OCI-LY7 (cell line): ENCODE data around the gene SLBP.

Source experiments
- EZH2phosphoT487 ChIP-seq: fragments of 200-600 bp; sonication (generic); IDR thresholded peaks from 2 replicates; pipeline ENCODE4 v1.6.1; 2018; ENCODE audit warnings: low read depth, borderline replicate concordance, mild to moderate bottlenecking, mixed run types, antibody characterized with exemption, low read length, moderate library complexity, mixed read lengths
- TF ChIP-seq, protein P1 (sequence below): fragments of 200-600 bp; sonication (generic); conservative IDR thresholded peaks from 2 replicates; pipeline ENCODE4 v1.5.1; 2014; ENCODE audit warnings: mild to moderate bottlenecking, antibody characterized with exemption, low read length, moderate library complexity, mixed read lengths

DNA sequence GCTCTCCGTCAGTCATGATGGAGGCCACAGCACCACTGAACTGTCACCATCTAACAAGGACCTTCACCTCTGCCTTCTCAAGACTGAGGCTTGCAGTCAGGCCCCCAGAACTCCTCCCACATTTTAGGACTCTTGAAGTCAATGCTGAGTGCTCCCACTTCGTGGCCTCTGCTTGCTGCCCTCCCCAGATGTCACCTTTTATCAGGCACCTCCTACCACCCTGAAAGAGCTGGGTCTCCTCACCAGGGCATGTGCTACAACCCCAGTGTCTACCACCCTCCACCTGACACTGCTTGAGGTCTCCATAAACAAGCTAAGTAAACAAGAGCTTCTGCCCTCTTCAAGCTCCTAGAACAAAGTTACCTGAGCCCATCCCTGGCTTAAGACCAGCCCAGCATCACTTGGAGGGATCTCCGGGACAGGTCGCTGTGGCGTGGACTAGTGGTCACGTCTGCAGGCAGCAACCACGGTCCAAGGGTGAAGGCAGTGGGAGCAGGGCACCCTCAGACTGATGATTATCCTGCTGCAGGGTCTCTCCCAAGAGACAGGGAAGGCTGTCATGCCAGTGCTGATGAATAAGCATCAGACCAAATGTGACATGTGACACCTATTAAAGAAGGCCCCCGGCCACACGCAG lies 20.3 kb downstream of the SLBP start:
- TF ChIP-seq, protein P1, sequence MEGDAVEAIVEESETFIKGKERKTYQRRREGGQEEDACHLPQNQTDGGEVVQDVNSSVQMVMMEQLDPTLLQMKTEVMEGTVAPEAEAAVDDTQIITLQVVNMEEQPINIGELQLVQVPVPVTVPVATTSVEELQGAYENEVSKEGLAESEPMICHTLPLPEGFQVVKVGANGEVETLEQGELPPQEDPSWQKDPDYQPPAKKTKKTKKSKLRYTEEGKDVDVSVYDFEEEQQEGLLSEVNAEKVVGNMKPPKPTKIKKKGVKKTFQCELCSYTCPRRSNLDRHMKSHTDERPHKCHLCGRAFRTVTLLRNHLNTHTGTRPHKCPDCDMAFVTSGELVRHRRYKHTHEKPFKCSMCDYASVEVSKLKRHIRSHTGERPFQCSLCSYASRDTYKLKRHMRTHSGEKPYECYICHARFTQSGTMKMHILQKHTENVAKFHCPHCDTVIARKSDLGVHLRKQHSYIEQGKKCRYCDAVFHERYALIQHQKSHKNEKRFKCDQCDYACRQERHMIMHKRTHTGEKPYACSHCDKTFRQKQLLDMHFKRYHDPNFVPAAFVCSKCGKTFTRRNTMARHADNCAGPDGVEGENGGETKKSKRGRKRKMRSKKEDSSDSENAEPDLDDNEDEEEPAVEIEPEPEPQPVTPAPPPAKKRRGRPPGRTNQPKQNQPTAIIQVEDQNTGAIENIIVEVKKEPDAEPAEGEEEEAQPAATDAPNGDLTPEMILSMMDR, result no peak
- TF ChIP-seq EZH2phosphoT487, result no peak
